Kidney (tissue), 14 donors: ENCODE results near the gene GNAO1. TPM values are rescaled to one million over a fixed set of nuclear protein-coding genes. Genes with fewer than 3 reads are reported as not detected.

Source experiments
- DNase-seq, 5 donors: peaks; one replicate each; pipeline ENCODE4 v3.0.0-alpha.2; 2013 to 2020
- FAIRE-seq: peaks from 2 replicates; lab custom pipeline; 2012; peaks lifted over from hg19 to GRCh38; lab: Jason Lieb, UNC
- H3K27ac ChIP-seq, 2 donors: one replicate each; pipeline ENCODE4 v1.7.0; 2013; ENCODE audit warnings: low read depth in 2 of 2, low read length in 2 of 2, inconsistent platforms in 1 of 2
- H3K27me3 ChIP-seq: one replicate; pipeline ENCODE4 v1.7.1; 2013; ENCODE audit warnings: low read length, inconsistent platforms; ENCODE audit not compliant: control insufficient read depth, insufficient read depth
- H3K36me3 ChIP-seq, 3 donors: one replicate each; pipeline versions ENCODE4 v1.7.0 to v1.7.1; 2013; ENCODE audit warnings: low read length in 3 of 3, control low read depth in 1 of 3, inconsistent platforms in 1 of 3; ENCODE audit not compliant: insufficient read depth in 3 of 3, control insufficient read depth in 2 of 3
- H3K4me1 ChIP-seq, 3 donors: one replicate each; pipeline versions ENCODE4 v1.7.0 to v1.7.1; 2013; ENCODE audit warnings: low read length in 3 of 3, inconsistent platforms in 1 of 3, low read depth in 1 of 3; ENCODE audit not compliant: control insufficient read depth in 2 of 3, insufficient read depth in 2 of 3
- H3K4me3 ChIP-seq, 3 donors: one replicate each; pipeline versions ENCODE4 v1.7.0 to v1.8.1; 2013; ENCODE audit warnings: low read length in 3 of 3, control low read depth in 1 of 3, inconsistent platforms in 1 of 3
- H3K9ac ChIP-seq, 3 donors: one replicate each; pipeline versions ENCODE4 v1.7.0 to v1.7.1; 2013; ENCODE audit warnings: low read length in 3 of 3, control low read depth in 1 of 3, inconsistent platforms in 1 of 3
- H3K9me3 ChIP-seq, 3 donors: one replicate each; pipeline versions ENCODE4 v1.7.0 to v1.7.1; 2013; ENCODE audit warnings: low read length in 3 of 3, control low read depth in 1 of 3, inconsistent platforms in 1 of 3; ENCODE audit not compliant: control insufficient read depth in 2 of 3, insufficient read depth in 1 of 3
- CTCF ChIP-seq: IDR thresholded peaks from 3 replicates; pipeline ENCODE4 v1.5.1; 2012; ENCODE audit warnings: mild to moderate bottlenecking, moderate library complexity, borderline replicate concordance; ENCODE audit not compliant: insufficient read depth; ENCODE audit errors: extremely low read depth
- intact Hi-C: fragments of 100-400 bp; cut with DNase I; formaldehyde crosslinking; loops from one replicate; pipeline ENCODE4 v1.11.1; 2022
- polyA plus RNA-seq: library from polyadenylated mRNA; stranded (reverse); fragments of 350-450 nt; fragmentation: Illumina TruSeq; extraction: RNeasy Lipid Tissue Mini Kit (QIAGEN cat#74804); gene quantifications from one replicate; pipeline ENCODE4 v1.2.3, GENCODE V29; 2014; ENCODE audit warnings: low read depth, low replicate concordance; ENCODE audit not compliant: insufficient read depth
- total RNA-seq: library from RNA; stranded (reverse); fragmentation: NEBNext Ultra II Directional; extraction: Animal tissue kit (Norgen Biotek cat#: 25700); gene quantifications from one replicate; pipeline ENCODE4 v1.2.1, GENCODE V29; 2021
- donor health status: control.
- donor health status: control.
- donor health status: control.
- donor health status: control.
- donor health status: control.
- donor health status: DM: yes; HTN: yes; CAD: no.
- donor health status: Normal renal cell carcinoma (clear cell type).

Gene GNAO1
- total and polyA plus RNA-seq, 2 donors from 2014 or later: 1.5 to 4.3 TPM

GRCh38 chr16:56312028-56312300 lies 120.7 kb downstream of the GNAO1 start:
- H3K9me3 ChIP-seq: no peaks in the 10 kb centered on the region
- H3K9ac ChIP-seq: no peak overlapping the region
- H3K27me3 ChIP-seq: no peaks in the 10 kb centered on the region
- H3K4me1 ChIP-seq: no peaks in the 10 kb centered on the region
- H3K4me3 ChIP-seq: no peak overlapping the region
- DNase-seq: peak in 1 of 5 donors; percentile 43
- no peak for TF ChIP-seq CTCF
- intact Hi-C loops: loop anchor here (10.0 kb wide), 1 partner anchor 367 kb away; no protein-coding TSS in a partner anchor
- H3K36me3 ChIP-seq: no peaks in the 10 kb centered on the region
- no peak overlapping the region for H3K27ac ChIP-seq
- no peak for FAIRE-seq

- Histone ChIP-seq H3K36me3 (no peaks in the 10 kb centered on the region), H3K4me3 (no peak overlapping the region), H3K27me3 (no peaks in the 10 kb centered on the region), H3K9me3 (no peaks in the 10 kb centered on the region), H3K27ac (no peak overlapping the region), H3K4me1 (no peaks in the 10 kb centered on the region), H3K9ac (no peak overlapping the region)
- intact Hi-C loops: loop anchor here (10.0 kb wide), 1 partner anchor 368 kb away; no protein-coding TSS in a partner anchor
- peak in 1 of 5 donors; percentile 65 for DNase-seq
- FAIRE-seq: no peak
- no peak for TF ChIP-seq CTCF
Measured at GRCh38 chr16:56312556-56312955, 121.3 kb downstream of the GNAO1 start.

- intact Hi-C loops: loop anchor here (10.0 kb wide), 1 partner anchor 370 kb away; no protein-coding TSS in a partner anchor
- H3K9me3 ChIP-seq: no peaks in the 10 kb centered on the region
- H3K36me3 ChIP-seq: no peaks in the 10 kb centered on the region
- no peak for TF ChIP-seq CTCF
- FAIRE-seq (no peak), DNase-seq (peak in 1 of 5 donors; percentile 6)
- no peak overlapping the region for H3K27ac ChIP-seq
- H3K9ac ChIP-seq: no peak overlapping the region
- no peak overlapping the region for H3K4me3 ChIP-seq
- H3K27me3 ChIP-seq: no peaks in the 10 kb centered on the region
- H3K4me1 ChIP-seq: peaks cover 0 to 4% (median 0%) of the 10 kb centered on the region in 3 donors
Measured at GRCh38 chr16:56314244-56314850, 123.1 kb downstream of the GNAO1 start.
